Endodermal cell (in vitro differentiated cells): Measurements from ENCODE around the gene DNHD1. TPM values are rescaled to one million over a fixed set of nuclear protein-coding genes. Genes with fewer than 3 reads are reported as not detected.

Experiments
- DNase-seq: peaks from one replicate; pipeline ENCODE4 v3.0.0-alpha.2; 2017
- H3K27ac ChIP-seq: 2 replicates; pipeline ENCODE4 v1.5.1; 2013; ENCODE audit warnings: mild to moderate bottlenecking, low read depth, low read length, moderate library complexity
- H3K27me3 ChIP-seq: 2 replicates; pipeline ENCODE4 v1.6.1; 2013; ENCODE audit warnings: mild to moderate bottlenecking, low read length, moderate library complexity; ENCODE audit not compliant: insufficient read depth, control insufficient read depth, poor library complexity, severe bottlenecking
- H3K36me3 ChIP-seq: 2 replicates; pipeline ENCODE4 v1.7.0; 2013; ENCODE audit warnings: mild to moderate bottlenecking, low read length, moderate library complexity; ENCODE audit not compliant: control insufficient read depth, insufficient read depth
- H3K4me1 ChIP-seq: one replicate; pipeline ENCODE4 v1.7.0; 2013; ENCODE audit warnings: low read length; ENCODE audit not compliant: control insufficient read depth, insufficient read depth
- H3K4me3 ChIP-seq: 2 replicates; pipeline ENCODE4 v1.5.1; 2013; ENCODE audit warnings: mild to moderate bottlenecking, low read length, moderate library complexity
- H3K9ac ChIP-seq: 2 replicates; pipeline ENCODE4 v1.6.1; 2013; ENCODE audit warnings: mild to moderate bottlenecking, low read length, moderate library complexity; ENCODE audit not compliant: poor library complexity, severe bottlenecking; ENCODE audit errors: extremely low read depth
- H3K9me3 ChIP-seq: 2 replicates; pipeline ENCODE4 v1.6.1; 2013; ENCODE audit warnings: mild to moderate bottlenecking, low read length, moderate library complexity; ENCODE audit not compliant: control insufficient read depth
- H3K27ac Mint-ChIP-seq: 2 replicates; pipeline ENCODE4 v1.8.0; 2020; ENCODE audit warnings: mixed read lengths
- H3K27me3 Mint-ChIP-seq: 2 replicates; pipeline ENCODE4 v1.8.0; 2021; ENCODE audit warnings: mild to moderate bottlenecking, mixed read lengths; ENCODE audit not compliant: insufficient read depth
- H3K36me3 Mint-ChIP-seq: 2 replicates; pipeline ENCODE4 v1.8.0; 2020; ENCODE audit warnings: low read depth, mixed read lengths
- H3K4me1 Mint-ChIP-seq: 2 replicates; pipeline ENCODE4 v1.8.0; 2020; ENCODE audit warnings: mixed read lengths
- H3K4me3 Mint-ChIP-seq: 2 replicates; pipeline ENCODE4 v1.8.0; 2020; ENCODE audit warnings: mild to moderate bottlenecking, moderate library complexity, mixed read lengths
- H3K9me3 Mint-ChIP-seq: 2 replicates; pipeline ENCODE4 v1.8.0; 2020; ENCODE audit warnings: mild to moderate bottlenecking, mixed read lengths
- CTCF ChIP-seq: fragments of 200-600 bp; sonication (generic); conservative IDR thresholded peaks from 2 replicates; pipeline ENCODE4 v1.5.0; 2021; ENCODE audit warnings: antibody characterized with exemption, mild to moderate bottlenecking
- WGBS, 2 experiments: methylation state at CpG; one replicate each; pipeline versions ENCODE4 v1.1.5 to v1.1.7; 2013; ENCODE audit warnings: missing lambda C conversion rate in 2 of 2, mixed read lengths in 1 of 2; ENCODE audit not compliant: insufficient coverage in 1 of 2, insufficient read length in 1 of 2; 5-methylcytosine and 5-hydroxymethylcytosine counted together
- total RNA-seq, 2 donors: library from RNA; stranded (reverse); fragmentation: NEBNext Ultra II Directional in 1 of 2; extraction: Animal tissue kit (Norgen Biotek cat#: 25700) in 1 of 2; gene quantifications; 2 replicates in 1 of 2; 3 replicates in 1 of 2; pipeline ENCODE4 v1.2.1, GENCODE V29; 2021

The DNHD1 gene
- total RNA-seq, 2 donors from 2014 or later, result 11.0 to 12.2 TPM

- H3K27me3 ChIP-seq, result no peaks in the 10 kb centered on the region
- H3K36me3 Mint-ChIP-seq, result no peaks in the 10 kb centered on the region
- no peak overlapping the region for H3K27ac ChIP-seq
- H3K27me3 Mint-ChIP-seq, result no peaks in the 10 kb centered on the region
- H3K4me1 ChIP-seq, result no peaks in the 10 kb centered on the region
- no peak for DNase-seq
- H3K9me3 ChIP-seq, result peaks cover 23% of the 10 kb centered on the region
- TF ChIP-seq CTCF, result no peak
- H3K4me3 ChIP-seq, result no peak overlapping the region
- H3K4me1 Mint-ChIP-seq, result no peaks in the 10 kb centered on the region
- H3K27ac Mint-ChIP-seq, result no peak overlapping the region
- WGBS, 2 experiments, result 91 to 94% methylated on average over 2 of the region's 2 CpGs
- H3K36me3 ChIP-seq, result no peaks in the 10 kb centered on the region
- H3K9ac ChIP-seq, result no peak overlapping the region
- H3K9me3 Mint-ChIP-seq, result peaks cover 18% of the 10 kb centered on the region
- no peak overlapping the region for H3K4me3 Mint-ChIP-seq
Measured at GRCh38 chr11:6579681-6580080, 82.6 kb downstream of the DNHD1 start.

- no peaks in the 10 kb centered on the region for H3K27me3 ChIP-seq
- WGBS, 2 experiments, result 100% methylated on average over 1 of the region's 1 CpG
- DNase-seq, result no peak
- H3K9ac ChIP-seq, result no peak overlapping the region
- Mint-ChIP-seq H3K36me3 (peaks cover 3% of the 10 kb centered on the region), H3K9me3 (peaks cover 22% of the 10 kb centered on the region), H3K27me3 (no peaks in the 10 kb centered on the region), H3K27ac (no peak overlapping the region), H3K4me3 (no peak overlapping the region), H3K4me1 (no peaks in the 10 kb centered on the region)
- no peaks in the 10 kb centered on the region for H3K4me1 ChIP-seq
- H3K36me3 ChIP-seq, result no peaks in the 10 kb centered on the region
- no peak overlapping the region for H3K4me3 ChIP-seq
- no peak overlapping the region for H3K27ac ChIP-seq
- peaks cover 26% of the 10 kb centered on the region for H3K9me3 ChIP-seq
- TF ChIP-seq CTCF, result no peak
Measured at GRCh38 chr11:6583584-6583983, 86.5 kb downstream of the DNHD1 start.

- H3K27ac Mint-ChIP-seq, result no peak overlapping the region
- Histone ChIP-seq H3K4me1 (no peaks in the 10 kb centered on the region), H3K36me3 (no peaks in the 10 kb centered on the region), H3K27ac (no peak overlapping the region), H3K27me3 (no peaks in the 10 kb centered on the region), H3K9ac (no peak overlapping the region), H3K4me3 (no peak overlapping the region), H3K9me3 (peaks cover 26% of the 10 kb centered on the region)
- no peak for DNase-seq
- H3K4me3 Mint-ChIP-seq, result no peak overlapping the region
- no peaks in the 10 kb centered on the region for H3K27me3 Mint-ChIP-seq
- 92% methylated on average over 2 of the region's 4 CpGs; no CpG with 5 or more reads in 1 of the 2 experiments for WGBS, 2 experiments
- no peaks in the 10 kb centered on the region for H3K4me1 Mint-ChIP-seq
- H3K36me3 Mint-ChIP-seq, result peaks cover 3% of the 10 kb centered on the region
- no peak for TF ChIP-seq CTCF
- H3K9me3 Mint-ChIP-seq, result peaks cover 22% of the 10 kb centered on the region
Measured at GRCh38 chr11:6584528-6584927, 87.4 kb downstream of the DNHD1 start.
